GM12892 (cell line): Measurements from ENCODE around the gene FOXL3.

Experiments used
- POLR2A ChIP-seq: IDR thresholded peaks from 2 replicates; pipeline ENCODE4 v1.6.1; 2011; ENCODE audit warnings: low read depth, low read length, control low read depth
- TAF1 ChIP-seq: IDR thresholded peaks from 2 replicates; pipeline ENCODE4 v1.6.1; 2011; ENCODE audit warnings: low read depth, mild to moderate bottlenecking, control low read depth, low read length, borderline replicate concordance

DNA sequence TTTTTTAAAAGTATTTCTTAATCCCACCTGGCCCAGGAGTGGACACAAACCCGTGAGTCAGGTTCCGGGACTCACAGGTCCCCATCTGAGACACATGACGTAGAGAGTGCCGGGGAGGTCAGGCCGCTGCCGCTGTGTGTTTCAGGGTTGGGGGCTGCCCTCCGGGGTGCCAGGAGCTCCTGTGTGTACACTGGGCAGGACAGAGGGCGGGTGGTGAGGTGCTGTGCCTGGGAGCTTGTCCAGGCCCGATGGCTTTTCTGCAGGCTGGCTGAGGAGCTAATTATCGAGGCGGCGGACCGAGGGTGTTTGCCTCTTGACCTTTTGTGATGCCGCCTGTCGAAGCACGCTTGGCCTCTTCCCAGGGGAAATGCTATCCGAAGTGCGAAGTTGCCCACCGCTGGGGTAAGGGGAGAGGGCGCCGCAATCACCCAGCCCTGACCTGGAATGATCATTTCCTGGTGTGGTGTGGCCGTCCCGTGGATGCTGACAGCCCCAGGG lies 42.1 kb downstream of the FOXL3 start:
- TF ChIP-seq POLR2A = no peak
- TF ChIP-seq TAF1 = no peak
